Nucleus accumbens (tissue), 56 donors: ENCODE results near the gene VRK3.
"Not testable (repeated sequence)": the region's sequence is repeated elsewhere in the genome, so short reads cannot be mapped to it uniquely, and the experiment has no call there.

Source experiments
- DNase-seq, 56 donors: peaks; one replicate each; lab custom pipeline; 2025; lab: John Stamatoyannopoulos, UW

VRK3 gene

DNA sequence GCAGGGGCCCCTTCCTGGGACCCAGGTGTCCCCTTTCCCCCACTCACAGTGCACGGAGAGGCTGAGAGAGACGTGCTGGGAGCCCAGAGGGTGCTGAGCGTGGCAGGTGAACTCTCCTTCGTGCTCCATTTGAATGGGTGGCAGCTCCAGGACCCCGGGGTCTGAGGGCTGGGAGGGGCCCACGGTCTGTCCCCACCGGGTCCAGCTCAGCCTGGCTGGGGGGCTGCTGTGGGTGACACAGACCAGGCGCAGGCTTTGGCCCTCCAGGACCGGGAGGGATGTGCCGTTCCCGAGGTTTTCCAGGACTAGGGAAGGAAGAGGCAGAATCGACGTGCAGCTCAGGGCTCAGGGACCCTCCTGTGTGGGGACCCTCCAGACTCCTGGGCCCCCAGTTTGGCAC lies 66.6 kb downstream of the VRK3 start:
- not testable (repeated sequence) for DNase-seq

DNA sequence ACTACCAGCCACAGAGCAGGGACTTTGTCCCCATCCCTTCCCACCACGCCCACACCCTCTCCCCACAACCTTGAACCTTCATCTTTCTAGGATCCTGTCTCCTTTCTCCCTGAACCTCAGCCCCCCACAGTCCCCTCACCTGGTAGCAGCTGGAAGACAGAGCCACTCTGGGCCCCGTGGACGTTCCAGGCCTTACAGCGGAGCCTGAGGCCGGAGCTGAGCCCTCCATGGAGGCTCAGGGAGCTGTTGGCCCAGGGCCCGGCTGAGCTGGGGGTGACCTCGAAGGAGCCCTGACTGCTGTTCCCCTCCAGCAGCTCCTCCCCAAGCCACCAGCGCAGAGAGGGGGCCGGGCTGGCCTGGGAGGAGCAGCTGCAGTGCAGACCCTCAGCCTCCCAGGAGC lies 67.0 kb downstream of the VRK3 start:
- not testable (repeated sequence) for DNase-seq

DNA sequence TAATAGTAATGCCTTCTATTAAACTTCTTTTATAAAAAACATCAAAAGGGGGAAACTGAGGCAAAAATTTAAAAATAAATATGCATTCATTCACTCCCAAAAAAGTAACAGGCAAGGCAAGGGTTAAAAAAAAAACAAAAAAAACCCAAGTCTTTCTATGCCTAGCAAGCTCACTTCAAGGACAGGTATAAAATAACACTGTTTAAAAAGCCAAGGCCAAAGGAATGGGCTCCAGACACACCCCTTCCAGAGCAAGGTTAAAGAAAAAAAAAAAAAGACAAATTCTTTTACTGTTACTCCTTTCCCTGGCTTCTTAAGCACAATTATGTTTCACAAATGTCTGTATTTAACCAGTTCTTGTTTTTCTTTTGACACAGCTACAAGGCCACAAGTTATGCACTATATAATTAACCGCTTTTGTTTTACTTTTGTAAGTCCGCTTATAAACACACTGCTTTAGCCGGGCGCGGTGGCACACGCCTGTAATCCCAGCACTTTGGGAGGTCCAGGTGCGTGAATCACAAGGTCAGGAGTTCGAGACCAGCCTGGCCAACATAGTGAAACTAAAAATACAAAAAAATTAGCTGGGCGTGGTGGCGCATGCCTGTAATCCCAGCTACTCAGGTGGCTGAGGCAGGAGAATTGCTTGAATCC lies 67.8 kb downstream of the VRK3 start:
- DNase-seq: no peak

DNA sequence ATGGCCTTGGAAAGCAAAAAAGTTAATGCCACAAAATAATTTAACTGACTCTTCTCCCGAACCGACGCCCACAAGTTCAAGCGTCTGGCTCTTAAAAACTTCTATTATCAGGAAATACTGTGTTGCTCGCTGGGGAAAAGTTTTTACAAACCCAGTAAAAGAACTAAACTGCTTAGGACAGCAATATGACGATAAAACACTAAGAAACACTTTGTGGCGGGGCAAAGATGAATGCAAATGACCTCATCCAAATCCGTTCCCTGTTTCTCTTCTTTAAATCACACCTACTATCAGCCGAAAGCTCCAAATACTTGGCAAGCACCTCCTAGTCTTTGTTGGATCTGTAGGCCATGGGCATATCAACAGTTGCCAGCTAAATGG lies 69.1 kb downstream of the VRK3 start:
- DNase-seq: no peak

DNA sequence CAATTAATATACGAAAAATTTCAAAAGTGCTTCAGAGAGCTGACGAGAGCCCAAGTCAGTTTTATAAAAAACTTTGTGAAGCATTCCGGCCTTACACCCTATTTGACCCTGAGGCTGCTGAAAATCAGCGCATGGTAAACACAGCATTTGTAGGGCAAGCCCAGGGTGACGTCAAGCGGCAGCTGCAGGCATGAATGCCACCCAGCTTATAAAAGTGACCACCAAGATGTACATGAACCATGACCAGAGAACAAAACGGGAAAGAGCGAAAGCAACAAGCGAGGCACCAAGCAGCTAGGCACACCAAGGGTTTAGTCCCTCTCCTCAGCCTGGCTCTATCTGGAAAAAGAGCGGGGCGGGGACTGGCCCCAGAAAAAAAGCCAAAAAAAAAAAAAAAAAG lies 70.2 kb downstream of the VRK3 start:
- DNase-seq: no peak

DNA sequence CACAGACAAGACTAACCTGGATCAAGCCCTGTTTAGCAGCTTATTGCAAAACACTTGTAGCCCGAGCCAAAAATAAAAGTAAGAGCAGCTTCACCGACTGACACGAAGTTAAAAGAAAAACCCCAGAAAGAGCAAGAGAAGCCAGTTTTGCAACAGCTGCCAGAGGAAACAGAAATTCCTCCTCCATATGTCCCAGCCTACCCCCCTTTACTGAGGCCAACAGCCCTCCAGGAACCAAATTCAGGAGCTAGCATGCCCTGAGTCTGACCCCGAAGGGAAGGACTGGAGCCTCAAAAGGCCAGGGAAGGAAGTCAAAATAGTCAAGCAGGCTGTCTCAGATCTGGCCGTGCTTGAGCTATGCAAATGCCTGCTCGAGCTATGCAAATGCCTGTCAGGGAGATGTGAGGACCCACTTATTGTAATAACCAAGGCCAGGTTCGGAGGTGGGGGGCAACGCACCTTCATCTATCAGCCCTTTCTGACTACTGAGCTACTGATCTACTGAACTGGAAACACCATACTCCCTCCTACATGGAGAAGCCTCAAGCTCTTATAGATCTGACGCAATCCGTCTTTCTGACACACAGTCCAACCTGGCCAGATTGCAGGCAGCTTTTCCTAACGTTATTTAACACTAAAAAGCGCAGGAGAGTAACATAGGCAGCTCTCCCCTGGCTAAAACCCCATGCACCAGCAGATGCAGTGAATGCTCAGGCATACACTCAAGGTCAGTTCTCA lies 70.9 kb downstream of the VRK3 start:
- DNase-seq: no peak

DNA sequence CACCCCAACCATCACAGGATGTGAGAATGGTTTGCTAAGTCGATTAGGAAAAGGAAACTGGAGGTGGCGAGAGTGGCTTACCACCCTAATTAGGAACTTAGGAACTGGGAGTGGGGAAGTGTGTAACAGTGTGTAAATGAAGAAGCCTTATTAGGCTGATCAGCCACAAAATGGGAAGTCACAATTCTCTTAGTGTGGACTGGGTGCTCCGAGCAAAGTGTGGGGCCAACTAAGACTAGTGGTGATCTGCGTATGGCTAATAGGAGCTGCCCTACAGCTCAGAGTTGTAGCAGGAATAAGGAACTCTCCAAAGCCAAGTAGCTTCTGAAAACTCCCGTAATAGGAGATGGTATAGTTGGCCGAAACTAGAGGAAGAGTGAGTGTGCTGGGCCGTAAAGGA lies 71.8 kb downstream of the VRK3 start:
- DNase-seq: no peak

DNA sequence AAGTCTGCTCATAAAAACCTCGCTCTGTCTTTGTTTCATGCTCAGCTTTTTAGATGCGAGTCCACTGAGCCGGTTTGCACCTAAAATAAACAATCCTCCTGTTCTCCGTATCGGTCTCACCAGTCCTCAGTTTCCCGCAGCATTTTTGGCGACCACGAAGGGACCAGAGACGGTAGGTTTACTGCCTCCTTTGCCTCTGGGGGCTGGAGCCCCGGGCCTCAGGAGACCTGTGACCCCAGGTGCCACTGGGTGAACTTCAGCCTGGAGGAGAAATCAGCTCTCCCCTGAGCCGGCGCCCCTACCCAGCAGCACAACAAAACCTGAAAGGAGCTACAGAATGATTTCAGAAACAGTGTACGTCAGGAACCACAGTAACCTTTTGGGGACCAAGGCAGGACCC lies 72.3 kb downstream of the VRK3 start:
- no peak for DNase-seq

DNA sequence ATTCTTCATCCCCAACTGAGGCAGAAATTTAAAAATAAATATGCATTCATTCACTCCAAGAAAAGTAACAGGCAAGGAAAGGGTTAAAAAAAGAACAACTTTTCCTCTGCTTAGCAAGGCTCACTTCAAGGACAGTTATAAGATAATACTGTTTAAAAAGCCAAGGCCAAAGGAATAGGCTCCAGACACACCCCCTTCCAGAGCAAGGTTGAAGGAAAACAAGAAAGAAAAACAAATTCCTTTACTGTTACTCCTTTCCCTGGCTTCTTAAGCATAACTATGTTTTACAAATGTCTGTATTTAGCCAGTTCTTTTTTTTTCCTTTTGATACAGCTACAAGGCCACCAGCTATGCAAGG lies 72.7 kb downstream of the VRK3 start:
- no peak for DNase-seq

DNA sequence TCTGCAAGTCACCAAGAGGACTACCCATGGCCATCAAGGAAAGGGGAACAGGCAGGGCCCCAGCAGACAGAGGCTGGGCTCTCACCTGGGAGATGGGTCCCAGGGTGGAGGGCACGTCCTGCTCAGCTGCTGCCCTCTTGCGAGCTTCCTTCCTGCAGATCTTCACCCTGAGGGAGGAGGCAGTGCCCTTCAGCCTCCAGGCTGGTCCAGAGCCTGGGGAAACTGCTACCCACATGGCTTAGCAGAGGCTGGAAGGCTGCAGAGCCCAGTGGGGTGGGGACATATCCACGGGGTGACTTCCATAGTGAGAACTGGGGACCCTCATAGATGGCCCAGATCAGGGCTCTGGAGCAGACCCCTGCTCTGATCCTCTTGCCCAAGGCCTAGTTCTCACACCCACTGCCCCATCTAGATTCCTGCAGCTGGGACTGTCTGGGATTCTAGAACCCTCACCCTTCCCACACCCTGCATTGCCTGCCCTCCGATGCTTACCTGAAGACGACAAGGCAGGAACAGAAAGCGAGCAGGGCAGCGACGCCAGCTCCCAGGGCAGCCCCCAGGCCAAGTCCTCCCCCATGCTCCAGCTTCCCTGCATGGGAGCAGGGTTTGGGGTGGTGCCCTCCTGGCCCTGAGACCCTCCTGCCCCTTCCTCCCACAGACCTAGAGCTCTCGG lies 73.2 kb downstream of the VRK3 start:
- DNase-seq: no peak

DNA sequence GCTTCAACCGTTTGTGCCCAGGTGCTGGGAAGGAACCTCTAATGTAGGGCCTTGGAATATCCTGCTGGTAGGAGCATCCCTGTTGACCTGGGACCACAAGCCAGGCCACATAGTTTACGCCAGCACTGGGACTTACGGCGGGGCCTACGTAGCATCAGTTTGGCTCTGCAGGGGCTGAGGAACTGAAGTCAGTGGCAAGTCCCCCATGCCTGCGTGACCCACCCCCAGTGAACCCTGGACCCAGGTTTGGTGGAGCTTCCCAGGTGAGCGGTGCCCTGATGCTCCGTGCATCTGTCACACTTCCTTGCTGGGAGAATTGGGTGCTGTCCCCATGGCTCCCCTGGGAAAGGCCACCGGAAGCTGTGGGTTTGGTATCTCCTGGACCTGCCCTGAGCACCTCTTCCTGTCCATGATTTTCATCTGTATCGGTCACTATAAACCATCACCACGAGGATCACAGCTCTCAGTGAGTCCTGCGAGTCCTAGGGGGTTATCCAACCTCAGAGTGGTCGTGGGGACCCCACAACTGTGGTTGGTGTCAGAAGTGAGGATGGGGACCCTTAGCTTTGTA lies 74.1 kb downstream of the VRK3 start:
- no peak for DNase-seq

DNA sequence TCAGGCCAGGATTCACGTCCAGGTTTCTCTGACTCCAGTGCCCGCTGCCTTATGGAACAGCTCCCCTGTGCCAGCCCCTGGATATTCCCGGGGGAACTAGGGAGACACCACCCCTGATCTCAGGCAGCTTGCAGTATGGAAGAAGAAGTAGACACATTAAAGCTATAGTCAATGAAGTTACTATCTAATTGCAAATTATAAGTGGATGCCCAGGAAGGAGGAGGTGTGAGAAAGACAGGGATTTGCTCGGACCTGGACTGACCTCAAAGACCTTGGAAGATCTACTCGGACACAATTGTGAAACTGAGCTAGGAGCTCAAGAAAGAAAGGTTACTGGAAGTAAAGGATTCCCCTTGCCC lies 74.6 kb downstream of the VRK3 start:
- DNase-seq: no peak

DNA sequence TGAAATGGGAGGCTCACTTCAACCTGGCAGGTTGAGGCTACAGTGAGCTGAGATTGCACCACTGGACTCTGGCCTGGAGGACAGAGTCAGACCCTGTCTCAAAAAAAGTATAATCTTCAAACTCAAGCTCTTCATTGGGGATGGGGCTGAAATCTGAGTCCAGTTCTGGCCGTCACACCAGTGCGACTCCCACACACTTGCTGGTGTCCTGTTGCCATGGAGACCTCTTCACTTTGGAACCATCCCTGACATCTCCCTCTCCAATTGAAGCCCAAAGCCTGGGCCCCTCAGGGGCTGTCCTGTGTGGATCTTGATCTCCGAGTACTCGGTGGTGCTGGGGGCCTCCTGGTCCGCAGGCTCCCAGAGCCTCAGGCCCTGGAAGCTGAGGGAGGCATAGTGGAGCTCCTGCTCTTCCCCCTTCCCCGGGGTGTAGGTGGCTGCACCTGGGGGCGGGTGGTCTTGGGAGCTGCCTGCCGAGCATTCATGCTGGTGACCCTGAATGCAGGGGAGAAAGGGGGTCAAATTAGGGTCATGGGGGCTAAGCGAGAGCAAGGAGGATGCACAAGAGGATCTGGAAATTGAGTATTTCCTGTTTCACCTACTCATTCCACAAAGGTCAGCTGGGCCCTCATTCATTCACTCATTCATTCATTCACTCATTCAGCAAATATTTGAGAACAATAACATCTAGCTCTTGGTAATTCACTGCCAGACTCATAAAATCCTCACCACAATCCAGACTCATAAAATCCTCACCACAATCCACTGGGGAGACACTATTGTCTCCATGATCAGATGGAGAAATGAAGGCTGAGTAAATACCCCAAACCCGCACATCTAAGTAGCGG lies 75.2 kb downstream of the VRK3 start:
- DNase-seq: no peak

DNA sequence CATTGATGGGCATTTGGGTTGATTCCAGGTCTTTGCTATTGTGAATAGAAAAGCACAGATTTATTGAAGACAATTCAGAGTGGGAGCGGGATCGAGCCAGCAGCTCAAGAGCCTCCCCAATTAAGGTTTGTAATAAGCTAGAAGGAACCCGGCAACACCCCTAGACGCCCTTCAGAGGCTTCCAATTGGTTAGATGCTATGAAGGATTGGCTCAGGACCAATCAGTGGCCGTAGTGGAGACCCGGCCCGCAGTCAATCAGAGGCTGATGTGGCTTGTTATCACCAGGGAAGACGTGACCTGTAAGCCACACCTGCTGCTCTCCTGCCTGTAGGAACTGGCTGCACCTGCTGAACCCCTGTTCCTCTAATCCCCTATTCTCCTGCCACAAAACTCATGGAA lies 78.8 kb downstream of the VRK3 start:
- DNase-seq: no peak

DNA sequence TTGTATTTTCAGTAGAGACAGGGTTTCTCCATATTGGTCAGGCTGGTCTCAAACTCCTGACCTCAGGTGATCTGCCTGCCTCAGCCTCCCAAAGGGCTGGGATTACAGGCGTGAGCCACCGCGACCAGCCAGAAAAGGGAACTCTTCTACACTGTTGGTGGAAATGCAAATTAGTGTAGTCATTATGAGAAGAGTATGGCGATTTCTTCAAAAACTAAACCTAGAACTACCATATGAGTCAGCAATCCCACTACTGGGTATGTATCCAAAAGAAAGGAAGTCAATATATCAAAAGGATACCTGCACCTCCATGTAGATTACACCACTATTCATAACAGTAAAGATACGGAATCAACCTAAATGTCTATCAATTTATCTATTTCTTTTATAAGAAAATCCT lies 80.6 kb downstream of the VRK3 start:
- DNase-seq: not testable (repeated sequence)

DNA sequence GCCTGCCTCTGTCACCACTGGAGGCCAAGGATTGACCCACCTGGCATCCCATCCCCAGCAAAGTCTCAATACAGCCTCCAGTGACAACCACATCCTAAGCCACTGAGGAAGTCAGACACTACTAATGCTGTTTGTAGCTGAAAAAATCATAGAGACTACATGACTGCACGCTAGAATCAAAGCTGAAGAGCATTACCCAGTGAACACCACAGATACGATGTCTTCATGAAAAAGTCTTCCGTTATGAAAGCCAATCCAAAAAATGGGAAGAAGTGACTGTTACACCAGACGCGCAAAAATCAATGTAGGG lies 84.7 kb downstream of the VRK3 start:
- no peak for DNase-seq

DNA sequence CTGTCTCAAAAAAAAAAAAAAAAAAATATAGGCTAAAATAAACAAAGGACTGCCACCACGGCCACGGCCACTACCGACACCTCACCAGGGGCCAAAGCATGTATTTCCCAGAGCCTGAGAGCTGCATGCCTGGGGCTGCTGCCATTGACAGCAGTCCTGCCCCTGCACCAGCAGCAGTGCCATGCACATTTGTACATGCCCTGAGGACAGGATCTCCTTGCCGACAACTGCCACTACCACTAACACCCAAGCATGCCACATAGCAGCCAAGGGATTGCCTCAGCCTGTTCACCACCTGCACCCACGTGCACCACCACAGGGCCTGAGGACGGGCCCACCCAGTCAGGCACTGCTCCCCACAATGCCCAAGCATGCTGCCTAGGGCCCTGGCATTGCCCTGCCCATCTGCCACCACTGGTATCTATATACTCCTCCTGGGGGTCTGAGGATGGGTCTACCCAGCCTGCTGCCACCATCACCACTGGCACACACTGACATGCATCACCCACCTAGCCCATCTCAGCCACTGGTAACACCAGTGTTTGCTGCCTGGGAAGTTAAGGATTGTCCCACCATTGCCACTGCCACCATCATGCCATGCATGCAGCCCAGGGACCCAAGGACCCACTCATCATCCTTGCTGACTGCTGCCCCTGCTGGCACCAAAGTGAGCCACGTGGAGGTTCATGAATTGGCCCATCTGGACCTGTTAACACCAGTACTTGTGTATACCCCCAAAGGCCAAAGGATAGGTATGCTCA lies 85.3 kb downstream of the VRK3 start:
- no peak for DNase-seq

DNA sequence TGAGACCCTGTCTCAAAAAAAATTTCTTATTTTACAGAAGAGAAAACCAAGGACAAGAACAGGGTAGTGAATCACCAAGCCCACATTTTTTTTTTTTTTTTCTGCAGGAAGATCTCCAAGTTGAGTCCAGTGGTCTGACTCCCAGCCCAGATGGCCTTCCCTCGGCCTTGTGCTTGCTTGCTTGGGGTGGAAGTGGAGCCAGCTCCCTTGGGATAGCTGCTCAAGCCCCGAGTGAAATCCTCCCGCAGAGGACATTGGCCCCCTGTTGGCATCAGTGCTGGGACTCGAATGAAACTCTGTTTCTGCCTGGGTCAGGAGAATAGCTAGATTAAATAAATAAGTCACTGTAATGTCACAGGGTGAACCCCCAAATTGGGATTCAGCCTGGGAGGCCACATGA lies 86.5 kb downstream of the VRK3 start:
- DNase-seq: no peak

DNA sequence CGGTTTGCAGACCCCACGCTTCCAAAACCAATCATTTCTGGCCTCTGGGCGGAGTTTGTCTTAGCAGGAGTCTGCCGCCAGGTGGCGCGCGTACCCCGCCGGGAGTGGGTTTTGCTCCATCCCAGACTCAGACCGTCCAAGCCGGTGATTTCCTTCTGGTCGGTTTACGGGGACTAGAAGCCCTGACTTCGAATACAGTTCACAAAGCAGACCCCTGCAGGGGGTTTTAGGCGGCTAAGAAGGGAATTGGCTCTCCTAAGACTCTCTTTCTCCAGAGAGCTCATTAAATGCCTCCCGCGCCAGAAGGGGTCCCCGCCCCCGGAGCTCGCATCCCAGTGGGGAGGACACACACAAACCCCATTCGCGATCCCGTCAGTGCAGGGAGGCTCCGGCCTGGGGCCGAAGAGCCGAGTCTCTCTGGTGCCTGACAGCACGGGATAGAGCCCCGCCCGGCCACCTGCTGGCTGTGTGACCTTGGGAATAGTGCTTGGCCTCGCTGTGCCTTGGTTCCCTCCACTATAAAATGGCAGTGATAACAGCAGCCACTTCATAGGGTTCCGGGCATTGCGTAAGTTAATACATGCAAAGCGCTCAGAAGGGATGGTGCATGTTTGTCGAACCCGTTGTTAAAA lies 87.3 kb downstream of the VRK3 start:
- DNase-seq: peak in 47 of 56 donors; percentile 16 to 83 (median 47)

DNA sequence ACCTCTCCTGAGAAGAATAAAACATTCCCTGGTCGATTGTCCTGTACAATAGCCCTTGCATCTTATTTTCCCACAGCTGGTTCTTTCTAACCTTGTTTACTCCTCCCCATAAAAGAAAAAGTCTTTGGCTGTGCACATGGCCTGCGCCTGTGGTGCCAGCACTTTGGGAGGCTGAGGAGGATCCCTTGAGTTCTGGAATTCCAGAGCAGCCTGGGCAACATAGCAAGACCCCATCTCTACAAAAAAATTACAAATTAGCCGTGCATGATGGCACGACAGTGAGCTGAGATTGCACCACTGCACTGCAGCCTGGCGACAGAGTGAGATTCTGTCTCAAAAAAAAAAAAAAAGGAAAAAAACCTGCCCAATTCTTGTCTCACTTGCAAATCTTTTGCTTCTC lies 88.6 kb downstream of the VRK3 start:
- no peak for DNase-seq
